AML-193 (cell line): ENCODE measurements around the gene MYO5A.

Experiments
- DNase-seq, 2 experiments: peaks; one replicate each; lab custom pipeline; 2025; lab: John Stamatoyannopoulos, UW

MYO5A gene

GRCh38 chr15:52361975-52362494, 166.6 kb downstream of the MYO5A start:
- DNase-seq, result no peak

- no peak for DNase-seq
These were observed 167.2 kb downstream of the MYO5A start for GRCh38 chr15:52361494-52361893.

- no peak for DNase-seq
These were observed 168.2 kb downstream of the MYO5A start for GRCh38 chr15:52360229-52361203.

- DNase-seq, result no peak
These were observed 169.0 kb downstream of the MYO5A start for GRCh38 chr15:52359722-52360121.

GRCh38 chr15:52357949-52358348, 170.7 kb downstream of the MYO5A start:
- no peak for DNase-seq

GRCh38 chr15:52352086-52352485, 176.6 kb downstream of the MYO5A start:
- no peak for DNase-seq

- DNase-seq, result peak; percentile 49 to 61
These were observed 177.3 kb downstream of the MYO5A start for GRCh38 chr15:52351206-52351908.

- DNase-seq, result no peak
These were observed 178.3 kb downstream of the MYO5A start for GRCh38 chr15:52350423-52350822.

GRCh38 chr15:52349052-52349700, 179.5 kb downstream of the MYO5A start:
- DNase-seq, result no peak

GRCh38 chr15:52348056-52348745, 180.5 kb downstream of the MYO5A start:
- no peak for DNase-seq

- DNase-seq, result no peak
These were observed 184.1 kb downstream of the MYO5A start for GRCh38 chr15:52344592-52344991.

GRCh38 chr15:52343831-52344230, 184.8 kb downstream of the MYO5A start:
- DNase-seq, result no peak

GRCh38 chr15:52340093-52340492, 188.6 kb downstream of the MYO5A start:
- no peak for DNase-seq

GRCh38 chr15:52338891-52339290, 189.8 kb downstream of the MYO5A start:
- DNase-seq, result no peak

GRCh38 chr15:52338058-52338457, 190.6 kb downstream of the MYO5A start:
- DNase-seq, result no peak

GRCh38 chr15:52337198-52337853, 191.4 kb downstream of the MYO5A start:
- no peak for DNase-seq

- no peak for DNase-seq
These were observed 192.2 kb downstream of the MYO5A start for GRCh38 chr15:52336529-52336928.

- DNase-seq, result no peak
These were observed 194.1 kb downstream of the MYO5A start for GRCh38 chr15:52334491-52335160.

GRCh38 chr15:52331490-52332240, 197.0 kb downstream of the MYO5A start:
- DNase-seq, result peak; percentile 37 to 41

GRCh38 chr15:52329987-52330386, 198.7 kb downstream of the MYO5A start:
- DNase-seq, result no peak
